ENCODE measurements around the gene DDX51.

DDX51 gene

DNA sequence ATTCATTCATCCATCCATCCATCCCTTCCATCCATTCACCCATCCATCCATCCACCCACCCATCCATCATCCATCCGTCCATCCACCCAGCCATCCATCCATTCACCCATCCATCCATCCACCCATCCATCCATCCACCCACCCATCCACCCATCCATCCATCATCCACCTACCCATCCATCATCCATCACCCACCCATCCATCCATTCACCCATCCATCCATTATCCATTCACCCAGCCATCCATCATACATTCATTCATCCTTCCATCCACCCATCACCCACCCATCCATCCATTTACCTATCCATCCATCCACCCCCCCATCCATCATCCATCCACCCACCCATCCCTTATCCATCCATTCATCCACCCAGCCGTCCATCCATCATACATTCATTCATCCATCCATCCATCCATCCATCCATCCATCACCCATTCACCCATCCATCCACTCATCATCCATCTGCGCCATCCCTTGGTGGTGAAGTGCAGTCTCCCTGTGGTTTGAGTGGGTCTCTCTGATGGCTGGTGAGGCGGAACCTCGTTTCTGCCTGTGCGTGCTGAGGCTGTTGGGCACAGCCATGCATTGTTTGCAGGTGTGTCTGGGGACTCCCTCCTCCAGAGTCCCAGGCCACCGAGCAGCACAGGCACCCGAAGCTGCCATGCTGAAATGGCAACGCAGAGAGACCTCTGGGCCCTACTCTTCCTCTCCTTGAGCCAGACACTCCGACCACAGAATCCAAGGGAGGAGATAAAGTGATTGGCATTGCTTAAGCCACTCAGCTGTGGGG lies 22.9 kb upstream of the DDX51 start:
- no peak for DNase-seq

DNA sequence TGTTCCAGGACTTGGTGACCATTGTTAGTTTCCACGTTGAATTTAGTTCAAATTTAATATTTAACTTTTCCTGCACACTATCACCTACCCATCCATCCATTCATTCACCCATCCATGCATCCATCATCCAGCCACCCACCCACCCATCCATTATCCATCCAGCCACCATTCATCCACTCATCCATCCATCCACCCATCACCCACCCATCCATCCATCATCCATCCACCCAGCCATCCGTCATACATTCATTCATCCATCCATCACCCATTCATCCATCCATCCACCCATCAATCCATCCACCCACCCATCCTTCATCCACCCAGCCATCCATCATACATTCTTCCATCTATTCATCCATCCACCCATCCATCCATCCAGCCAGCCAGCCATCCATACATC lies 22.0 kb upstream of the DDX51 start:
- DNase-seq, result no peak

DNA sequence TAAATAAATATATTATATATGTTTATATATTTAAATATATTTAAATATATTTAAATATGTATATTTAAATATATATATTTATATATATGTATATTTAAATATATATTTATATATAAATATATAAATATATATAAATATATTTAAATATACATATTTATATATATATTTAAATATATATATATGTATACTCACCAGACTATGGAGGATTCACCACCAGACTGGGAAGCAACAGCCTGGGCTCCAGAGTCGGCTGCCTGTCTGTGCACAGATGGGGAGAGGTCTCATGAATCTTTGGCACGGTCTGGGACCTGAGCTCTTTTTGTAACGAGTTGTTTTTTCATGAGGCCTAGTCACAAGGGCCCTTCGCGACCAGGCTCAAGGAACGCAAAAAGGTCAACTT lies 21.5 kb upstream of the DDX51 start:
- no peak for DNase-seq

DNA sequence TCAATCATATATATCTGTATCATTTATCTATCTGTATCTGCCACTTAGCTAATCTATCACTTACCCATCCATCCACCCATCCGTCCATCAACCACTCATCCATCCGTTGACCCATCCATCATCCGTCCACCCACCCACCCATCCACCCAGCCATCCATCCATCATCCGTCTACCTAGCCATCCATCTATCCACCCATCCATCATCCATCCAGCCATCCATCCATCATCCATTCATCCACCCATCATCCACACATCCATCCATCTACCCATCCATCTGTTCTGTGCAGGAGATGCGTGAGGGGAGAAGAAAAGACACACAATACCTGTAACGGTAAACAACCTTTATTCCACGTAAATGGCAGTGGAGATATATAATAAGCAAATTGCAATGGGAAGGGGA lies 20.3 kb upstream of the DDX51 start:
- no peak for DNase-seq

DNA sequence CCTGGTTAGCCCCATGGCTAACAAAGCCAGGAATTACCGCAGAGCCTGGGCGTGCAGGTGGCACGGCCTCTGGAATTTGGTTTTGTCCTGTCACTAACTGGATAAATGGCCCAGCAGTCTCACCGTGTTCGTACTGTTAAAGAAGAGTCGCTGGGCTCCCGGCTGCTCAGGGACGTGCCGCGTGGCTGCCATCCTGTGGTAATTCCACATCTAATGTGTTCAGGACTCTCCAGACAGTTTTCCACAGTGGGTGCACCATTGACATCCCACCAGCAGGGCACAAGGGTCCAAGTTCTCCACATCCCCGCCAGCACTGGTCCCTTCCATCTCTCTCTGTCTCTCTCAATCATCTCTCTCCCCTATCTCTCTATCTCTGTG lies 19.8 kb upstream of the DDX51 start:
- no peak for DNase-seq

DNA sequence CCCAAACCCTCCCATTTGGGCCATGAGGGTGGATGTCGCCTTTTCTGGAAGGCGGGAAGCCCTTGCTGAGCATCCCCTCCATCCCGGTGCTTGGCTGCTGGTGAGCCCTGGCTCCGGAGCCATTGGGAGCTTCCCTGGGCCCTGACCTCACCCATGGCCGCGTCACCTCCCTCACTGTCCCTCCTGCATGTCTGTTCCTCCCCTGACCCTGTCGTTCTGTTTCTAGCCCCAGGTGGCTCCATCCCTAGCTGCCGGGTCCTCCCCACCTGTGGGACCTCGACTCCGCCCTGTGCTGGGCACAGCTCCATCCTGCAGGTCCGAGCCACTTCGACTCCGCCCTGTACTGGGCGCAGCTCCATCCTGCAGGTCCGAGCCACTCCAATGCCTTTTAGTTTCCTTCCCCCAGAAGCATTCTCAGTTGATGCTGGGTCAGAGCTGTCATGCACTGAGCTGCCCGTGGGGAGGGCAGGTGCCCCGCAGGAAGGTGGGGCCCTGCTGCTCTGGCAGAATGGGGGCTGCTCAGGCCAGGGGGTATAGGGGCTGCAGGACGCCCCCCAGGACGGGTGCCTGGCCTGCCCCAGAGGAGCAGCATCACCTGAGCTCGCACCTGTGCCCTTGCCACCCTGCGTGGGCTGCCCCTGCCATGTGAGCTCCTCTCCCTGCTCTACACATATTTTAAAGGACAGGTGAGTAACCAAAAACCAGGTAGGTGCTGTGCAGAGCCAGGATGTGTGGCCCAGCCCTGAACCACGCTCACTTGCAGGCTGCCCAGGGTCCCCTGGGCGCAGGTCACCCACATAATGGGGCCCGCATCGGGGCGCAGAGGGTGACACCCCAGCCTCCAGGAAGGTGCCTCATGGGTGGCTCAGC lies 19.2 kb upstream of the DDX51 start:
- DNase-seq, result no peak

DNA sequence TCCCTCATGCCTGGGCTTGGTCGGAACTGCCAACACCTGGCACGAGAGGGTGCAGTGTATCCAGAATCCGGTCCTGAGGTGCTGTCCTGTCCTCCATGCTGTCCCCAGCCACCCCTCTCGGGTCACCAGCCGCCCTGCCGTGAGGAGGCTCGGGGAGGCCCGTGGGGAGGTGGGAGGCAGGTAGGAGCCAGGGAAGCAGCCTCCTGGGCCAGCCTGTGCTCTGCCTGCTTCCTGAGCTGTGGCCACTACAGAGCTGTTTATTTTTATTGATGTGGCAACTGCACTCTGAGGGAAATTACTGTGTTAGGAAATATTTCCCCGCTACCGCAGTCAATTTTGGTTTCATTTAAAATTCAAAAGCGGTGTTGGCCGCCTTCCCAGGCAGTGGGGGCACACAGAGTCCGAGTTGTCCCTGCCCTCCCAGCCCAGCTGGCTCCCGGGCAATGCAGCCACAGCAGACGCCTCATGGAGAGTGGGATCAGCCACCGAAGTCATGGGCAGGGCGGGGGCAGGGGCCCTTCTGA lies 18.5 kb upstream of the DDX51 start:
- DNase-seq, result no peak

DNA sequence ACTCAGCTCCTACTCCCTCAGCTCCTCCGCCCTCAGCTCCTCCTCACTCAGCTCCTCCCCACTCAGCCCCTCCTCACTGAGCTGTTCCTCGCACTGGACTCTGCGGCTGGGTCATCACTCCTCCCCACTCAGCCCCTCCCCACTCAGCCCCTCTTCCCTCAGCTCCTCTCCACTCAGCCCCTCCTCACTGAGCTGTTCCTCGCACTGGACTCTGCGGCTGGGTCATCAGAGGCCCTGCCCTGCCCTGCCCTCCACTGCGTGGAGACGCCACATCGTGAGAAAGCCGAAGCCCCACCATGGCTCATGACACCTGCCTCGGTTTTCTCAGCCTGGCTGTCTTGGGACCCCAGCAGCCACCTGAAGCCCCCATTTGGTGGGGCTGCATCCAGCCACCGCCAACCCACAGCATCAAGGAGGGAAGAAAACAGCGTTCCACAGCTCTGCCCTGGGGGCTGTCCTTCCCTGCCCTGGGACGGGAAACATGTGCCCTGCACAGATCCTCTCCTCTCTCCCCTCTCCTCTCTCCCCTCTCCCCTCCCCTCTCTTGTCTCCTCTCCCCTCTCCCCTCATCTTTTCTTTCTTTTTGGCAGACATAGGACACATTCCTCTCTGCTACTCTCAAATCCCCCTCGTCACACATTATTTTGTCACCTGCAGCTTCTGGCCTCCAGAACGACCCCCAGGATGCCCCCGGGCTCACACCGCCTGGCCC lies 17.8 kb upstream of the DDX51 start:
- DNase-seq, result no peak

DNA sequence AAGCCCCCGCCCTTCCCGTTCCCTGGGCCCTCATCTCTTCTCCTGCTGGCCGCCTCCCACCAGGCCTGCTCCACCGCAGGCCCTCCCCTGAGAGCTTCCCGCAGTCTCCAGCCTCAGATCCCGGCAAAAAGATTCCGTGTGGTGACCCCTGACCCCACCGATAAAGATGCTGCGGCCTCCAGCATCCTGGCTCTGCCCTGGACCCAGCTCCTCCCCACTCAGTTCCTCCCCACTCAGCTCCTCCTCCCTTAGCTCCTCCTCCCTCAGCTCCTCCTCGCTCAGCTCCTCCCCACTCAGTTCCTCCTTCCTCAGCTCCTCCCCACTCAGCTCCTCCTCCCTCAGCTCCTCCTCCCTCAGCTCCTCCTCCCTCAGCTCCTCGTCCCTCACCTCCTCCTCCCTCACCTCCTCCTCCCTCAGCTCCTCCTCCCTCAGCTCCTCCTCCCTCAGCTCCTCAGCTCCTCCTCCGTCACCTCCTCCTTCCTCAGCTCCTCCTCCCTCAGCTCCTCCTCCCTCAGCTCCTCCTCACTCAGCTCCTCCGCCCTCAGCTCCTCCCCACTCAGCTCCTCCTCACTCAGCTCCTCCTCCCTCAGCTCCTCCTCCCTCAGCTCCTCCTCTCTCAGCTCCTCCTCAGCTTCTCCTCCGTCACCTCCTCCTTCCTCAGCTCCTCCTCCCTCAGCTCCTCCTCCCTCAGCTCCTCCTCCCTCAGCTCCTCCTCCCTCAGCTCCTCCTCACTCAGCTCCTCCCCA lies 17.1 kb upstream of the DDX51 start:
- peak; percentile 15 for DNase-seq

DNA sequence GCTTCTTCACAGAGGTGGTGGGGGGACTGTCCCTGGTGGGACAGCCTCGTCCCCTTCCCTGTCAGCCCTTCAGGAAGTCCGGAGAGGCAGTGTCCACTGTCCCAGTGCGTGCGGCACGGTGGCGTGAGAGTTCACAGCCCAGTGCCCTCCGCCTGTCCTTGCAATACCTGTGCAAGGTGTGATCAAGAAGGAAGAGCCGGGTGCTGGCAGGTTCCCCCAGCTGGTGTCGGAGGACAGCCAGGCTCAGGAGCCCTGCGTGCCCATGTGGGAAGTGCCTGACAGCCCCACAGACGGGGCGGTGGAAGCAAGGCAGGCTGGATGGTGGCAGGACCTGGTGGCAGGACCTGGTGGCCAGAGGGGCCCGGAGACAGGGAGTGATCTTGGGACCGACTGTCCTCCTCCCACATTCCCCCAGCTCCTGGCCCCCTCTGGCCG lies 16.5 kb upstream of the DDX51 start:
- no peak for DNase-seq

DNA sequence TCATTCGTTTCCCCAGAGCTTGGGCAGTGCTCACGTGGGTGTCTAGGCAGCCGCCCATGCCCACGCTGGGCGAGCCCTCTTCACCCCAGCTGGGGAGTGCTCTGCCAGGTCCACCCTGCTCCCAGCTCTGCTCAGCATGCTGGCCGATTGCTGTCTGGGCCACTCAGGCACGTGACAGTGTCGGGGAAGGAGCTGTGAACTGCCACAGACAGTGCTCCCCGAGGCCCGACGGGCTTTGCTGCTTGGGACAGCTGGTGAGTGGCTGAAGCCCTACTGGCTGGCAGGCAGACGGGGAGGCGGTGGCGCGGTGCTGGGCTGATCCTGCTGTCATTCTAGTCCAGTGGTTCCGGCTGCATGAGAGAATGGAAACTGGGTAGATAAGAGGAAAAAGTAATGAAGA lies 15.9 kb upstream of the DDX51 start:
- no peak for DNase-seq

DNA sequence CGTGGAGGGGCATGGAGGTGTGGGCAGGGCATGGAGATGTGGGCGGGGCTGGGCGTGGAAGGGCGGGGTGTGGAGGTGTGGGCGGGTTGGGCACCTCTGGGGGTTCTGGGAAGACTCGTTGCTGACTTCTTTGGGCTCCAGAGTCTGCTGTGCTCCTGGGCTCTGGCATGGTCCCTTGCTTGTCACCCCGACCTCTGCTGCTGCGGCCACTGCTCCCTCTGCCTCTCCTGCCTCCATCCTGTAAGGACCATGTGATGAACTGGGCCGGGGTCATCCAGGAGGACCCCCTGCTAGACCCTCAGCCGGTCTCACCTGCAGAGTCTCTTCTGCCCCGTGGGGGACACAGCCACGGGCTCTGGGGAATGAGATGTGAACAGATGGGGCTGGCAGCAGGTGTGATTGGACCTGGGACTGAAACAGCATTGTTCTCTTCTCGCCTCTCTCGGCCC lies 15.5 kb upstream of the DDX51 start:
- DNase-seq, result no peak

DNA sequence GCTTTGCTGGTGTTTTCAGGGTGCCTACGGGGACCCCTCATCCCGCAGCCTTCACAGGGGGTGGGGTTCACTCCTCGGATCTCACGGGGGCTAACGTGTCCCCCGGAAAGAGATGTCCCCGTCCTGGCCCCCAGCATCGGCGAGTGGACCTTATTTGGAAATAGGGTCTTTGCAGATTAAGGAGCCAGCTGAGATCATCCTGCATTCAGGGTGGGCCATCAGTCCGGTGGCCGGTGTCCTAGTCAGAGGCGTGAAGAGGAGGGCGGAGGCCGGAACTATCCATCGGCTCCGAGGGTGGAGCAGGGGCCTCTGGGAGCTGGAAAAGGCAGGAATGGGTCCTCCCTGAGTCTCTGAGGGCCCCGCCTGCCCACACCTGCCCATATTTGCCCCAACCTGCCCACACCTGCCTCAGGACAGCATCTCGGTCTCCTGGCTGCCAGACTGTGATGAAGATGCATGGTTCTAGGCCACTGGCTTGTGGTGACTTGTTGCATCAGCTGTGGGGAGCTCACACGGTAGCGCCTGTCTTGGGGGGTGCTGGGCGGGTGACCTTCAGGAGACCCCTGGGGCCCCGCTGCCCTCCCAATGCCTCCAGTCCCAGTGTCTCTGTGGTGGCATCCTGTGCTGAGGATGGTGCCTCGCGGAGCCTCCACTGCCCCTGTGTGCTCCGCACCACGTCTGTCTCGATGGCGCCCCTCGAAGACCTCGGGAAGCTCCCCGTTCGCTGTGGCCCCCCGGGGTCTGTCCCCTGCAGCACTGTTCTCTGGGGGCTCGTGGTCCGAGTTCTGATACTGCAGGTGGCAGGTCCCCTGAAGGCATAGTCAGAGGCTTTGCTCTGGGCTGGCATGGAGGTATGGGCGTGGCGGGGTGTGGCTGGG lies 14.8 kb upstream of the DDX51 start:
- DNase-seq, result no peak

DNA sequence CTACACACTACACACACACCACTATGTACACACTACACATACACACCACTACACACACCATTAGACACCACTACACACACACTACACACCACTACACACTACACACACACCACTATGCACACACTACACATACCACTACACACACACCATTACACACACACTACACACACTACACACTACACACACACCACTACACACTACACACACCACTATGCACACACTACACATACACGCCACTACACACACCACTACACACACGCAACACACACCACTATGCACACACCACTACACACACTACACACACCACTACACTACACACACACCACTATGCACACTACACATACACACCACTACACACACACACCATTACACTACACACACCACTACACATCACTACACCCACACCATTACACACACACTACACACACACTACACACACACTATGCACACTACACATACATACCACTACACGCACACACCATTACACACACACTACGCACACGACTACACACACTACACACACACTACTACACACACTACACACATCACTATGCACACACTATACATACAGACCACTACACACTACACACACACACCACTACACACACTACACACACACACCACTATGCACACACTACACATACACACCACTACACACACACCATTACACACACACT lies 13.8 kb upstream of the DDX51 start:
- DNase-seq, result no peak

DNA sequence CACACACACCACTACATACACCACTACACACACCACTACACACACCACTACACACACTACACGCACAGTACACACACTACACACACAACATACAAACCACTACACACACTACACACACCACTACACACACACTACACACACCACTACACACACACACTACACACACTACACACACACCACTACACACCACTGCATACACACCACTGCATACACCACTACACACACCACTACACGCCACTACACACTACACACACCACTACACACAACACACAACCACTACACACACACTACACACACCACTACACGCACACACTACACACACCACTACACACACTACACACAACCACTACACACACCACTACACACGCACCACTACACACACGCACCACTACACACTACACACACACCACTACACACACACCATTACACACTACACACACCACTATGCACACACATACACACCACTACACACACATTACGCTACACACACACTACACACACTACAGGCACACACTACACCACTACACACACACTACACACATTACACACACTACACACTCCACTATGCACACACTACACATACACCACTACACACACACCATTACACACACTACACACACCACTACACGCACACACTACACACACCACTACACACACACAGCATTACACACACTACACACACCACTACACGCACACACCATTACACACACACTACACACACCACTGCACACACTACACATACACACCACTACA lies 12.6 kb upstream of the DDX51 start:
- DNase-seq, result no peak

DNA sequence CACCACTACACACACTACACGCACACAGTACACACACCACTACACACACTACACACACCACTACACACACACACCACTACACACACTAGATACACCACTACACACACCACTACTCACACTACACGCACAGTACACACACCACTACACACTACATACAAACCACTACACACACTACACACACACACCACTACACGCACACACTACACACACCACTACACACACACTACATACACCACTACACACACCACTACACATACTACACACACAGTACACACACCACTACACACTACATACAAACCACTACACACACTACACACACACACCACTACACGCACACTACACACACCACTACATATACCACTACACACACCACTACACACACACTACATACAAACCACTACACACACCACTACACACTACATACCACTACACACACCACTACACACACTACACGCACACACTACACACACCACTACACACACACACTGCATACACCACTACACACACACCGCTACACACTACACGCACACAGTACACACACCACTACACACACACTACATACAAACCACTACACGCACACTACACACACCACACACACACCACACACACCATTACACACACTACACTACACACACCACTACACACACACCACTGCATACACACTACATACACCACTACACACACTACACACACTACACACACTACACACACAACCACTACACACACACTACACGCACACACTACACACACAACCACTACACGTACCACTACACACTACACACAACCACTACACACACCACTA lies 11.9 kb upstream of the DDX51 start:
- no peak for DNase-seq

DNA sequence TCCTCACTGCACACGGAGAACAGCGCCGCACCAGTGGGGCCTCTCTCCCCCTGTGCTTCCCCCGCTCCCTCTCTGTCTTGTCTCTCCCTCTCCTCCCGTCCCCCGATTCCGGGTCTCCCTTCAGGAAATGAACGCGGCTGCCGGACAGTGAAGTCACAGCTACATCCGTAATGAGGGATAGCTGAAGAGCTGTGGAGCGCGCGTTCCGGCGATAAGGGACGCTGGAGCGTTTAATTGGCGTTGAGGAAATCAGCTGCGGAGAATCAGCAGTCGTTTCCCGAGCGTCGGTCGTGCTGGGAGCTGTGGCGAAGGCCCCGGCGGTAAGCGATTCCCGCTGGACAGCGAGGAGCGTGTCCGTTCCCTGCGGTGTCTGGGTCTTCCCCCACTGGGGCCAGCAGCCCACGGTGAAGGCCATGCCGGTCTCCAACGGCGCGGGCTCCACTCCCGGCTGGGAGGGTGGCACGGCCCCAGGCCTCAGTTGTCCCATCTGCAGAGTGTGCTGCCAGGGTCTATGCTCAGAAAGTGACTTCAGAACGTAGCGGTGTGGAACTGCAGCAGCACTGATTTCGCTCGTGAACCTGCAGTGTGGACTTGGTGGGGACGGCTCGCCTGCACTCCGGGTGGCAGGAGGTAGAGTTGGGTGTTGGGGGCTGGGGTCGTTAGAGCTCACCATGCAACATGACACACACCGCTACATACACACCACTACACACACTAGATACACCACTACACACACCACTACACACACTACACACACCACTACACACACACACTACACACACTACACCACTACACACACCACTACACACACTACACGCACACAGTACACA lies 11.0 kb upstream of the DDX51 start:
- no peak for DNase-seq

DNA sequence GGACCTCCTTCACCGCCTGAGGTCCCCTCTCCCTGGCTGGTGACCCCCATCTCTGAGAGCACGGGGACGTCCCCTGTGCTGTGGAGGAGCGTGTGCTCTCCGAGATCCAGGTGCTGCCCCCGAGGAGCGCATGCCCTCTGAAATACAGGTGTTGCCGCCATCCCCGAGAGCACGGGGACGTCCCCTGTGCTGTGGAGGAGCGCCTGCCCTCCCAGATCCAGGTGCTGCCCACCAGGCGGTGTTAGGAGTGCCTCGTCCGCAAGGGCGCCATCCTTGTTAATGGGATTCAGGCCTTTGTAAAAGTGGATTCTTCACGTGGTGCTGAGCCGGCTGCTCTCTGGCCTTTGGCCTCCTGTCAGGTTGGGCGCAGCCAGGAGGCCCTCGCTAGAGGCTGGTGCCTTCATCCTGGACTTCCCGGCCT lies 10.2 kb upstream of the DDX51 start:
- DNase-seq, result no peak

All from CD4-positive, alpha-beta T cell treated with Interferon gamma for 1 hour (primary cell).